HG03342 (cell line): ENCODE data around the gene PNRC2.
"Not testable (repeated sequence)": the region's sequence is repeated elsewhere in the genome, so short reads cannot be mapped to it uniquely, and the experiment has no call there.

ENCODE experiments used
- ATAC-seq: cut with Tn5 transposase; IDR thresholded peaks from one replicate; pipeline ENCODE4 v1.9.1; 2021; ENCODE audit warnings: mild to moderate bottlenecking, moderate library complexity; ENCODE audit not compliant: unreplicated experiment

PNRC2 gene

DNA sequence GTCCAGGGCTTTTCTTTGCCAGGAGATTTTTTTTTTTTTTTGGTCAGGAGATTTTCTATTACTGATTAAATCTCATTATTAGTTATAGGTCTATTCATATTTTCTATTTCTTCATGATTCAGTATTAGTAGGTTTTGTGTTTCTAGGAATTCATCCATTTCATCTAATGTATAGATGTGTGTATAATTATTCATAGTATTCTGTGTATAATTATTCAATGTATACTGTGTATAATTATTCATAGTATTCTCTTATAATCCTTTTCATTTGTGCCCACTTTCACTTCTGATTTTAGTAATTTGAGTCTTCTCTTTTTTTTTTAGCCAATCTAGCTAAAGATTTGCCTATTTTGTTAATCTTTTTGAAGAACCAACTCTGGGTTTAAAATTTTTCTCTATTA lies 12.3 kb upstream of the PNRC2 start:
- no peak for ATAC-seq

DNA sequence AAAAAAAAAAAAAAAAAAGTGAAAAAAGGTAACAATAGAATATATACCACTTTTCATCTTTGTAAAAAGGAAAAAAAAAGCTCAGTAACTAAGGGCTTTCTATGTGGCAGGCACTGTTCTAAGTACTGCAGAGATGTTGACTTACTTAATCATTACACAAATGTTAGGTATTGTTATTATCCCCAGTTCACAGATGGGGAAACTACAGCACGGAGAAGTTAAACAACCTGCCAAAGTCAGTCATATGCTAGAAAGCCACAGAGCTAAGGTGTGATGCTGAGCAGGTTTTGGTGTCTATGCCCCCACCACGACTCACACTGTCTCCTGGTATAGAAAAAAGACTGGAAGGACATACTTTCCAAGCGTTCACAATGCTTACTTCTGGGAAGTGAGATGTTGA lies 6.6 kb upstream of the PNRC2 start:
- ATAC-seq = no peak

DNA sequence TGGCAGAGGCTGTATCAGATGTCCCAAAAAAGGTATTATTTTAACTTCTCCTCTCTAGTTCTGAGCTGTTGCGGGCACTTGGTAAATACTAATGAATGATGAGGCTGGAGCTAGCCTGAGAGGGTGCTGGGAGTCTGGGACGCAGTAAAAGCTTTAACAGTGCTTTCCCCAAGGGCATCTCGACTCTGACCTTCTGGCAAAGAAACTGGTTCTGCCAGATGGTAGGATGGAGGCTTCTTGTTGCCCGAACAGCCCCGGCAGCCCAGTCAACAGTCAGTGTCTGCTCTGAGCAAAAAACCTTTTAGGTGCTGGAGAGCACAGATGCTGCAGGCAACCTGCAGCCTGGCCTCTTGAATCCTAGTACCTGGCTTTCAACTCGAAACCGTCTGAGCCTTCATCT lies 2.5 kb upstream of the PNRC2 start:
- no peak for ATAC-seq

DNA sequence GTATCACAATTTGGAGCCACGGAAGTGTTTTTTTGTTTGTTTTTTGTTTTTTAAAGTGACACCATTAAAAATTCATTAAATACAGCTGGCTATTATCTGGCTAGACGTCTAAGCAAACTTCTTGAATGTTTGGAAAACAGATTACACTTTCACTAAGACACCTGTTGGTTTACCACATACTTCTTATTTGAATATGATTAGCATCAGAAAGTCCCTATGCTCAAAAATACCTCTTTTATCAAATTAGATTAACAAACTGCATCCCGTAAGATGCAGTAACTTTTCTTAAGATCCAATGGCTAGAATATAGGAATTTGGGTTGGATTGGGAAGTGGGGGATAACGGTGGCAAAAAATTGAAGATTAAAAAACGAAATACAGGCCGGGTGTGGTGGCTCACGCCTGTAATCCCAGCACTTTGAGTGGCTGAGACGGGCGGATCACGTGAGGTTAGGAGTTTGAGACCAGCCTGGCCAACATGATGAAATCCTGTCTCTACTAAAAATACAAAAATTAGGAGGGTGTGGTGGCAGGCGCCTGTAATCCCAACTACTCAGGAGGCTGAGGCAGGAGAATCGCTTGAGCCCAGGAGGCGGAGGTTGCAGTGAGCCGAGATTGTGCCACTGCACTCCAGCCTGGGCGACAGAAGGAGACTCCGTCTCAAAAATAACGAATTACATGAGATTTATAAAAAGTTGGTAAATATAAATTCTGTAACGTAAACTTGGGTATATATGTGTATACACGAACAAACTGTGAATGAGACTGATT lies 1.4 kb upstream of the PNRC2 start:
- ATAC-seq = not testable (repeated sequence)

DNA sequence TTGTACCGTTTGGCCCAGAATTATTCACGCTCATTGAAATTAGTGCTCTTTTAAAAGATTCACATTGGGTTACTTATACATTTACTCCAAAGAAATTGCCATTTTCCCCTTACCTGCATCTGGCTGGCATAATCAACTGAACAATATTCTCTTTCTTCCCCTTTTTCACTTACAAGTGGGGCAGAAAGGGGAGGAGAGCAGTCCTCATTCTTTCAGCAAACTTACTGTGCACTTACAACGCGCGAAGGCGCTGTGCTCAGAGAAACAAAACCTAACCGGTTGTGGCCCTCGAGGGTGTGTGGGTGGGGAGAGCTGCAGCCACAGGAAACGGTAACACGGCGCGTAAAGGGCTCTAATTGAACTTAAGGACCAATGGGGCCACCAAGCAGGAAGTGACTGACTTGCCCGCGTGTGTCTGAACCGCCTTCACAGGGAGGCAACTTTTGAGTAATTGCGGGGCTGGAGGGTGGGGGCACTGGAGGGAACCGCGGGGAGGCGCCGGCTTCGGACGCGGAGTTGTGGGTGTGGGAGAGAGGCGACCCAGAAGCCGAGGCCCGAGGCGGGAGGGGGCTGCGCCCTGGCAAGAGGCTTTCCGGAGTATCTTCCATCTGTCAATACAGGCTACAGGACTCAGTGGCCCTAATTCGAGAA lies 693 bp upstream of the PNRC2 start:
- peak; percentile 63 for ATAC-seq

DNA sequence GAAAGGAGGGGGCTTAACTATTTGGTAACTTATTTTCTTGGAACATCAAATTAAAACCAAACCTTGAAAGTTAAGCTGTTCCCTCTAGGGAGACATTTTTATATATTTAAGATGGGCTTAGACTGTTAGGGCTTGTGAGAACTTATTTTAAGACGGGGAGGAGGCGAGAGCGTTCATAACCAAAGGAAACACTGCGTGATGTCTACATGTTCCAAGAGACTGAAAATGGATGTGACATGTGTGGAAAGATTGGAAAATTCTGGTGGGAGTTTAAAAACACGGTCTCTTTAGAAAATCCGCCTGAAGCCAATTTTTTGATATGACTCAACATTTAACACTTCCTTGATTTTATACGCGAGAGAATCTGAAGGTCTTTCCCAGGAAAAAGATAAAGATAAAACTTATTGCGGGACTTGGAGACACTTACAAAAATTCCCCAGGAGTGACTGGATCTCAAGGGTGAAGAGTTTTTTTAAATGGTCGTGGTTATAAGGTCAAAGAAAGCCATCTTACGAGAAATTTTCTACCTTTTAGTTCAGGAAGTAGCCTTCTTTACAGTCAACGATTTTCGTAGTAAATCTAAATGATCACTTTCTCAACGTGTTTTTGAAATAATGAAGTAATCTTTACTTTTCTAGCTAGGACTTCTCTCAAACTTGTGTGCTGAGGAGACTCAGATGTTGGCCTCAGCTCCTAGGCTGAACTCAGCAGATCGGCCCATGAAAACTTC lies 828 bp downstream of the PNRC2 start:
- no peak for ATAC-seq

DNA sequence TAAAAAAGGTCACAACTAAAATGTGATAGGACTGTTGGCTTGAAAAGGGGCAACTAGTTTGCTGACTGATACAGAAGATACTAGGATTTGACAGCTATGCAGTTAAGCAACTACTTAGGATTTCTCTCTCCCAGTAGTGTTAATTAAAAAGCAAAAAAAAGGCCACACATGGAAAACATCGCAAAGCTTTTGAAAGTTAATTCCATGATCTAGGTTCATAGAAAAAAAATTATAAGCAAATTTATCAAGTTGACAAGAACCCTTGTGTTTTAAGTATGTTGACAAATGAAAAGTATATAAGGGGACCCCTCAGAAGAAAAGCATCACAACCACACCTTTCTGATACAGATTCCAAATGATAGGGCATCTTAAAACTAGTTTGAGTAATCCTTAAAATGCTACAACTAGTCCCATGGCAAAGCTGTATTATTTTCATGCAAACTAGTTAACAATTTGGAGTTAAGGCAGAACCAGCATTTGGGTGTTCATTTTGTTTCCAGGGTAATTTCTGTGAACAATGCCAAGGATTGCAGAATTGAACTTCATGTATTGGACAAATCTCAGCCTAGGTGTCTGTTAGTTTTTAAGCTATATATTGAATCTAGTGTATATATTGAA lies 4.1 kb downstream of the PNRC2 start:
- ATAC-seq = no peak

DNA sequence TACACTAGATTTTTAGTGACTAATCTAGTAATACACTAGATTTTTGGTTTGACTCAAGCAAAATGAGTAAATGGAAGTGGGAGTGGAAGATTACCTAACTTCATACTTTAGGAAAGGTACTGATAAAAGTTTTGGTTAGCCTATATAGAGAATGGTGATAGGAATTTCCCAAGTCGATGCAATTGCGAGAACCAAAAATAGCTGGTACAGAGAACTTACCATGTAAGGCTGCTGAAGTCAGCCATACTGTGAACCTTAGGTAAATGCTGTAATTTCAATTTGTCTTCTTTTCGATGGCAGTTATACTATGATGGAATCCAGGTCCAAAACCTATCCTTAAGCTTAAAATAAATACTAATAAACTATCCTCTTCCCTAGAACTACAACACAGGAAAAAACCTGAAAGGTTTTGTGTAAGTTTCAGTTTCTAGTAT lies 4.6 kb downstream of the PNRC2 start:
- ATAC-seq = no peak

DNA sequence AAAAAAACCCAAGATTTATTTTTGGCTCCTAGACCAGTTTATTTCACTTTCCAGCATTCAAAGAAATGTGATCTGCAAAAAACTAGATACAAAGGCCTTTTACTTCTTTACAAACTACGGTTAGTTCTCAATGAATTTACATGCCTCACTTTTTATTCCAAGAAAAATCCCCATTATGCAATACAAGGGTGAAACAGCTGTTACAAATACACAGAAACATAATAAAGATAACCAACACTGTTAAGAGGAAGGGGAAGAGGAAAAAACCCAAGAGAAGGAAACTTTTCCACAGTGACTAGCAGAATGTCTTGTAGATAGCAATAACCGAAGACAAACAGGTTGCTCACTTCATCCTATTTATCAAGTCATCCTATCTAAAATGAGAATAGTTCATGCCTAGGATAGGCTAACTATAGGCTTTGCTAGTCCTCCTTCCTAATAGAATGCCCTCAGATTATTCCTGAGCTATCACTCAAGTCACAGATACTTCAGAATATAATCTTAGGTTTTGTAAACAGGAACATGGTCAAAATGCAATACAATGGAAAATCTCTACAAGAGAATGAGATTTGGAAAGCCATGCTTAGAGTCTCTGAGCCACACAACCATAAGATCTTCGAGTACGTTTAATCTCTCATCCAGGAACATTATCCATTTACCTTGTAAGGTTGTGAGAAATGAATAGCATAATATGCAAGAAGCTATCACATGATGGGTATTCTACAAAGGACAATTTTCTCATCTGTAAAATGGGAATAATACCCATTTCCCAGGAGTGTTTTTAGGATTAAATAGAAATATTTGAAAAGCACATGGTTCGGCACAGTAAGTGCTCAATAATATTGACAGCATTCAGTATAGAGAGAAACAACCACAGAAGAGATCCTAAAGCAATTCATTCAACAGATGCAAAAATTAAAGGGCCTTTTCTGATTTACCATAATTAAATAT lies 5.4 kb downstream of the PNRC2 start:
- ATAC-seq = no peak

DNA sequence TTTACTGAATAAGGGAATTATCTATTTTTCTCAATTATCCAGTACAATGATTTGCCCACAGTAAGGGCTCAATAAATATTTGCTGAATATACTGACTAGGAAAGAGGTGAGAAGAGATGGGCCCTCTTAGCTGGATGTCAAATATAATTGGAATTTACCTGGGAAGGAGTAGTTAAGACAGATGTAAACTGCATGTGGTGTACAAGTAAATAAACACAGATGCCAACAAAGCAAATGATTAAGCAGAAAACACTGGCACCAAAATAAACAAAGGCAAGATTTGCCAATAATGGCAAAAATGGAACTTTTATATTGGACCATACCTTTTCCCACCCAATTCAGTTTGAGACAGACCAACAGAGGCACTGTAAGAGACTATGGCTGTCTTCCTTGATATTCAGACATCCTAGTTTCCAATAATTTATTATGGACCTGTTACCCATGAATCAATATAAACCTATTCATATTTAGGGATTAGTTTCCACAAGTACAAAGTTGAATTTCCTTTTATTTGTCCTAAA lies 7.4 kb downstream of the PNRC2 start:
- ATAC-seq = no peak

DNA sequence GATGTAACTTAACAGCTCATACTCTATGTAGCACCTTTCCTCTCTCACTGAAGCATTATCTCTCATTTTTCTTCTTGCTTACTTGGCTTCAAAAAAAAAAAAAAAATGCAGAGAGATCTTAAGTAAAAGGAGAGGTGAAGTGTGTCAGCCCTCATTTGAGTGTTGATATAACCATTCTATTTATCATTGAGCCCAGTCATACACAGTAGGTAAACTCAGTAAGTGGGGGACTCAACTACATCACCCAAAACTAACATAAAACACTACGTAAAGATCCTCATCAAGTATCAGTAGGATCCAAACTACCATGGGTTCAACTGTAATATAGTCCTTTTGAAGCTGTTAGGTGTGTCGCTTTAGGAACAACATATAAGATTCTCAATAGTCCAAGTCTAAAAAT lies 8.2 kb downstream of the PNRC2 start:
- no peak for ATAC-seq

DNA sequence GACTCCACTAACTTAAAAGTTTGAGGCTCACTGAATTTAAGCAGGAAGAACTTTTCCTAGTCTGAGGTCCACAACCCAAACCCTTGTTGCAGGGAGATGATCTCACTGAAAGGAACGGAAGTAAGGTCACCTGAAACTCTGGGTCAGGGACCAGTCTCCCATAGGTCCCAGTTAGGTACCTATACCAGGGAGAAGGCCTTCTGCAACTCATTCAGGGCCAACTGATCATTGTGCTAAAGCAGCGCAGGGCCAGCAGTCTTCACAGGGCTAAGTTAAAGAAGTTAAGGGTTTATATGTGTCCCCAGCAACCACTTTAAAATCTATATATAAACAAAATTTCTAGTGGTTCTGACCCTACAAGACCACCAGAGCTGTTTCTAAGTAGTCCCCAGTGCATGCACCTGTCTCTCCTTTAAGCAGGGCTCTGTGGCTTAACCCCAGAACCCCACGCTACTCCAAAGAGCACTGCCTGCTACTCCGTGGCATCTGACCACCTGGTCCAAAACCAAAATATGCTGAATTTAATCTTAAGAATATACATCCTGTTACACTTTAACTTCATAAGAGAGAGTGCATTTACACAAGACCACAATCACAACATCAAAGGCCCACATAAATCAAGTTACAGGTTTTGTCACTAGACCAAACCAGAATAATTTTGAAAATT lies 17.7 kb downstream of the PNRC2 start:
- no peak for ATAC-seq

DNA sequence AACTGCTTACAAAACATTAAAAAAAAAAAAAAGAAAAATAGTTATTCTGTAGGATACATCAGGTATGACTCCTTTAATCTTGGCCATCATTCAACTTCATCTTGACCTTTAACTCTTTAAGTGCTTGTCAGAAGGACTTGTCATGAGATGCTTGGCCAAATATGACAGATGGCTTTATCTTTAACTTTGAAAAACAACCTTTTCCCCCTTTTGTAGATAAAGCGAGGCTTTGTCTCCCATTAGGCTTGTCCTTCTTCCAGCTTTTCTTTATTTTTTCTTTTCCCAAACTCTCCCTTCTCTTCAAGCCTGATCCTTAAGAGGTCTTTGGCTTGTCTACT lies 18.2 kb downstream of the PNRC2 start:
- ATAC-seq = no peak

DNA sequence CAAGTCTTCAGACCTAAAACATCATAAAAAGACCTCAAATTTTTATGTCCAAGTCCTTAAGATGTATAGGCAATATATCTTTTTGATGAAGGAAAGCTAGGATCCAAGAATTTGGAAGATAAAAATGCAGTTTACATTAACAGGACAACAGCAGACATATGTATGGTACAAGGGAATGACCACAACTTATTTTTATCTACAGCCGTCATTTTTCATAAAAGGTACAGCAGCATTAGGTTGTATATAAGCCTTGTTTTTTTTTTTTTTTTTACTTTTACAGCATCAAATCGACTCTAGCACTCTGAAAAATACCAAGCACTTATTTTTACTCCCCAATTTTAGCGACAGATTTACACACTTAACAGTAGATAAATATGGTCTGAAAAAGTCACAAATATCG lies 19.2 kb downstream of the PNRC2 start:
- ATAC-seq = no peak

DNA sequence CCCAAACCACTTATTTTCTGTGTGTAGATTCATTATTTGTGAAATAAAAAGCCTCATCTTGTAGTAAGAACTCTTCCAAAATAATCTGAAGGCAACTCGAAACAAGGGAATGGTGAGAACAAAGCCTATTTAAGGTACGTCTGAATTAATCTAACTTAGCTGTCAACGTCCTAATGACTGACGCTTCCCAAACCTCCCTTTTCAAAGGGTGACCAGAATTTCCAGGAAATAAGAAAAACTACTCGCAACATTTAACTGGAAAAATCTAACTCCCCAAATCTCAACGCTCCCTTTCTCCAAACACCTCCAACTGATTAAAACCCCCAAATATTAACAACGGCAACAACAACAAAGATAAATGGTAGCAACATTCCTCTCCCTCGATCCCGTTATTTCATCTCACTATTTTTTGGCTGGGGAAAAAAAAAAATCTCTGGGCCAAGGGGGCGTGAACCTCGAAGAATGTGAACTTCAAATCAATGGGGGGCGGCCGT lies 19.8 kb downstream of the PNRC2 start:
- ATAC-seq = no peak

DNA sequence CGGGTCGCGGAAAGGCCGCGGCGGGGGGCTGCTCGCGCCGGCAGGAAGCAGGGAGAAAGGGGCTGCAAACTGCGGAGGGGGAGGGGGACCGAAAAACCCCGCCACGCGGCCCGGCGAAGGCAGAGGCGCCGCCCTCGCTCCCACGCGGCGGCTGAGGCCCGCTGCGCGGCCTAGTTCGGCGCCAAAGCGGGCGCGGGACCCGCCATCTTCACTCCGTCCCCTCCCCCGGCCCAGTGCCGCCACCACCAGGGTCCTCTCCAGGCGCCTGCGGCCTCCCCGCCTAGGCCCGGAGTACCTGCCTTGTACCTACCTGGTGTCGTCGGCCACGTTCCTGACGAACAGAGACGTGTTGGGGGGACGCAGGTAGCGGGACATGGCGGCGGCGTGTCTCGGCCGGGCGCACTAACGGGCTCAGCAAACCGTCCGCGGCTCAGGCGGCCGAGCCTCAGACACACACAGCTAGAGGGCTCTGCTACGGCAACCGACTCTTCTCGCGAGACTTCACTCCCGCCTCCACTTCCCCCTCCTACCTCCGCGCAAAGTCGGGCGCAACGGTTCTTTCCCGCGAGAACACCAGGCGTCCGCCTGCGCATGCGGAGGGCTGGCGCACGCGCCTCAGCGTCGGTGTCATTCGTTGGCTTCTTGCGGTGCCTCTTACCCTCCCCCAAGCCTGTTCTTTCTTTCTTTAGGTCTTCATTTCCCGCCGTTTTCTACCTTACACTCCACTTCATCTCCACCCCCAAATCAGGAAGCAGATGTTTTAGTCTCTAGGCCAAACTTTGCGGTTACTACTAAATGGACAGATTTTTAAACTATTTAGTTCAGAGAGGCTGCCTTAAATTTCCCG lies 20.5 kb downstream of the PNRC2 start, which contains the start of gene SRSF10:
TSS of gene SRSF10 (minus strand) at position 447 of the 847 bp plus-strand sequence. CDS start at position 375, 72 bp downstream.
- ATAC-seq = peak; percentile 92

DNA sequence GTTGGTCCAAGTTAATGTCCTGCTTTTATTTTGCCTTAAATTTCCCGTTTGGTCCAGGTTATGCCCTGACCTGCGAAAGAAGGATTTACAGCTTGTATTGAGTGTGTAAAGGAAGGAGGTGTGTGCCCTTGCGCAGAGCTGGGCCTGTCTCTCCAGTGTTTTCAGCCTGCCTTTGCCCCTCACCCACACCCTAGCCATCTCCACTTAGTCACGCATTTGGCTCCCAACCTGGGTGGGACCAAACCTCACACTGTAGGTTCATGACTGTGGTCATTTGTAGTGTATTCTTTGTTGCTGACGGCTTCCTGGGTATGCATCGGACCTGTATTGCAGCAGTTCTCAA lies 21.1 kb downstream of the PNRC2 start:
- ATAC-seq = no peak

DNA sequence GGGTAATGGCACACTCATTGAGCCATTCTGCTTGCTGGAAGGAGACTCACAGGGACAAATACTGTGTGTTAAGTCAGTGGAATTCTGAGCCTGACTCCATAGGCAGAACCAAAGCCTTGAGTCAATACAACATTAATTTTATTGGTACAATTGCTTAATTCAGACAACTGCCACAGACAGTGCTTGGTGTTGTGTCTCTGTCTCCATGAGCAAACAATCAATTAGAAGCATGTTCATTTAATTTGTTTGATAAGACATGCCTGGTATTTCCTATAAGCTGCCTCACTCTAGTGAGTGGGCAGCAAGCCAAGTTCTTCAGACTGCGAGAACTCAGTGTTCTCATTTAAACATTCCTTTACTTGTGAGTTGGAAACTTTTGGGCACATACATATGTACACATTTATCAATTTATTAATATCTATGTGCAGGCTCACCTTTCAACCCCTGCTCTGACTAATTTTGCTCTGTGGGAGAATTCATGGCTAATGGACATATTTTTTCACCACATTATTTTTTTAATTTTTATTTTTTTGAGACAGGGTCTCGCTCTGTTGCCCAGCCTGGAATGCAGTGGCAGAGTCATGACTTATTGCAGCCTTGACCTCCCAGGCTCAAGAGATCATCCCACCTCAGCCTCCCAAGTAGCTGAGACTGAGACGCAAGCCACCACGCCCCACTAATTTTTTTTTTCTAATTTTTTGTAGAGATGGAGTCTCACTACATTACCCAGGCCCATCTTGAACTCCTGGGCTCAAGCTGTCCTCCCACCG lies 25.0 kb downstream of the PNRC2 start:
- no peak for ATAC-seq
